H1 (cell line): ENCODE results near the gene CCT6B. TPM values are rescaled to one million over a fixed set of nuclear protein-coding genes. Genes with fewer than 3 reads are reported as not detected.

Experiments
- CTCF ChIA-PET: fragments of 300-600 bp; sonication (Branson Sonifier 250); formaldehyde crosslinking; loops from one replicate; lab custom pipeline; 2021; ENCODE audit not compliant: partially characterized antibody; lab: Charles Lee
- POLR2A ChIA-PET: fragments of 300-600 bp; sonication (Branson Sonifier 250); formaldehyde crosslinking; loops from one replicate; lab custom pipeline; 2021; ENCODE audit warnings: inconsistent platforms; ENCODE audit not compliant: partially characterized antibody; lab: Charles Lee
- DNase-seq, 2 experiments: peaks; one replicate each; pipeline versions ENCODE4 v3.0.0 to v3.0.0-alpha.2; 2010 to 2022; ENCODE audit warnings: low spot score in 2 of 2, low read depth in 1 of 2, mixed read lengths in 1 of 2
- FAIRE-seq: peaks from 2 replicates; lab custom pipeline; 2011; peaks lifted over from hg19 to GRCh38; lab: Jason Lieb, UNC
- H2AFZ ChIP-seq: 2 replicates; pipeline ENCODE4 v1.8.1; 2012; ENCODE audit warnings: low read length, inconsistent platforms
- H2AK5ac ChIP-seq: 2 replicates; pipeline ENCODE4 v1.6.1; 2013; ENCODE audit warnings: low read depth, low read length
- H2BK120ac ChIP-seq: replicated peaks from 2 replicates; pipeline ENCODE3; 2013; ENCODE audit warnings: low read depth, low read length, inconsistent platforms
- H2BK12ac ChIP-seq: 2 replicates; pipeline ENCODE4 v1.6.1; 2013; ENCODE audit warnings: low read depth, low read length
- H2BK15ac ChIP-seq: 2 replicates; pipeline ENCODE4 v1.6.1; 2013; ENCODE audit warnings: low read length
- H2BK20ac ChIP-seq: 2 replicates; pipeline ENCODE4 v1.6.1; 2013; ENCODE audit warnings: low read length
- H2BK5ac ChIP-seq: 2 replicates; pipeline ENCODE4 v1.6.1; 2013; ENCODE audit warnings: low read depth, low read length
- H3K14ac ChIP-seq: 2 replicates; pipeline ENCODE4 v1.6.1; 2013; ENCODE audit warnings: inconsistent platforms; ENCODE audit not compliant: insufficient read length
- H3K18ac ChIP-seq: 2 replicates; pipeline ENCODE4 v1.6.1; 2013; ENCODE audit warnings: low read length; ENCODE audit errors: extremely low read depth
- H3K23ac ChIP-seq: 2 replicates; pipeline ENCODE4 v1.6.1; 2013; ENCODE audit warnings: inconsistent platforms; ENCODE audit not compliant: insufficient read length
- H3K23me2 ChIP-seq: 2 replicates; pipeline ENCODE4 v1.6.1; 2013; ENCODE audit warnings: low read depth, low read length
- H3K27ac ChIP-seq: 2 replicates; pipeline ENCODE4 v1.6.1; 2011; ENCODE audit warnings: low read depth, low read length, inconsistent platforms
- H3K27me3 ChIP-seq, 4 experiments: replicated peaks in 1 of 4; 1 replicate in 1 of 4; 2 replicates in 3 of 4; pipeline versions ENCODE4 v1.6.1 to v1.8.1; 2011 to 2013; ENCODE audit warnings: low read length in 3 of 4, mild to moderate bottlenecking in 3 of 4, inconsistent platforms in 2 of 4, mixed read lengths in 2 of 4, moderate library complexity in 1 of 4; ENCODE audit not compliant: control insufficient read depth in 3 of 4, insufficient read depth in 3 of 4; ENCODE audit errors: extremely low read depth in 1 of 4
- H3K36me3 ChIP-seq, 4 experiments: 2 replicates each; pipeline versions ENCODE4 v1.6.1 to v1.8.1; 2011 to 2013; ENCODE audit warnings: mild to moderate bottlenecking in 4 of 4, low read length in 3 of 4, moderate library complexity in 2 of 4, control low read depth in 1 of 4, inconsistent platforms in 1 of 4; ENCODE audit not compliant: insufficient read depth in 4 of 4, control insufficient read depth in 2 of 4
- H3K4ac ChIP-seq: replicated peaks from 2 replicates; pipeline ENCODE3; 2013; ENCODE audit warnings: low read length, low read depth, mixed read lengths, inconsistent platforms; ENCODE audit not compliant: insufficient read length
- H3K4me1 ChIP-seq, 4 experiments: replicated peaks in 1 of 4; 1 replicate in 1 of 4; 2 replicates in 3 of 4; pipeline versions ENCODE4 v1.6.1 to v1.8.1; 2011 to 2013; ENCODE audit warnings: low read length in 3 of 4, inconsistent platforms in 2 of 4, mixed read lengths in 1 of 4; ENCODE audit not compliant: insufficient read depth in 4 of 4, control insufficient read depth in 3 of 4
- H3K4me2 ChIP-seq, 2 experiments: 2 replicates each; pipeline versions ENCODE4 v1.6.1 to v1.8.1; 2011 to 2013; ENCODE audit warnings: low read depth in 2 of 2, low read length in 2 of 2, control low read depth in 1 of 2, inconsistent platforms in 1 of 2, mild to moderate bottlenecking in 1 of 2; ENCODE audit not compliant: insufficient read depth in 1 of 2
- H3K4me3 ChIP-seq, 4 experiments: fragments of 200-600, 300-600 bp in 1 of 4; sonication (generic), shearing (Covaris generic), sonication (Bioruptor Twin) in 1 of 4; 2 replicates each; pipeline versions ENCODE4 v1.5.1 to v1.8.1; 2011 to 2016; ENCODE audit warnings: low read length in 4 of 4, low read depth in 3 of 4, control low read depth in 2 of 4, inconsistent platforms in 2 of 4, mild to moderate bottlenecking in 2 of 4, mixed read lengths in 1 of 4, moderate library complexity in 1 of 4; ENCODE audit not compliant: insufficient read depth in 2 of 4; ENCODE audit errors: extremely low read depth in 1 of 4
- H3K56ac ChIP-seq: replicated peaks from 2 replicates; pipeline ENCODE3; 2013; ENCODE audit warnings: low read depth, mild to moderate bottlenecking, mixed read lengths, low read length, inconsistent platforms; ENCODE audit not compliant: insufficient read length
- H3K79me1 ChIP-seq: 2 replicates; pipeline ENCODE4 v1.6.1; 2013; ENCODE audit warnings: low read depth, low read length, control low read depth
- H3K79me2 ChIP-seq, 2 experiments: 2 replicates each; pipeline versions ENCODE4 v1.6.1 to v1.8.1; 2012 to 2013; ENCODE audit warnings: low read length in 2 of 2, mild to moderate bottlenecking in 2 of 2, inconsistent platforms in 1 of 2; ENCODE audit not compliant: insufficient read depth in 2 of 2, control insufficient read depth in 1 of 2
- H3K9ac ChIP-seq, 4 experiments: replicated peaks in 1 of 4; 1 replicate in 1 of 4; 2 replicates in 3 of 4; pipeline versions ENCODE4 v1.6.1 to v1.8.1; 2011 to 2013; ENCODE audit warnings: low read depth in 3 of 4, low read length in 3 of 4, control low read depth in 2 of 4, mild to moderate bottlenecking in 2 of 4, moderate library complexity in 2 of 4, inconsistent platforms in 1 of 4; ENCODE audit errors: extremely low read depth in 1 of 4
- H3K9me3 ChIP-seq, 2 experiments: 2 replicates each; pipeline versions ENCODE4 v1.6.1 to v1.8.1; 2012 to 2013; ENCODE audit warnings: mild to moderate bottlenecking in 2 of 2, moderate library complexity in 2 of 2, control low read depth in 1 of 2, inconsistent platforms in 1 of 2, low read depth in 1 of 2, low read length in 1 of 2, mixed read lengths in 1 of 2; ENCODE audit not compliant: insufficient read depth in 2 of 2
- H4K20me1 ChIP-seq, 2 experiments: replicated peaks in 1 of 2; 2 replicates each; pipeline versions ENCODE3 to v1.8.1; 2011 to 2013; ENCODE audit warnings: inconsistent platforms in 2 of 2, low read length in 2 of 2, mild to moderate bottlenecking in 1 of 2; ENCODE audit not compliant: insufficient read depth in 2 of 2, control insufficient read depth in 1 of 2
- H4K5ac ChIP-seq: 2 replicates; pipeline ENCODE4 v1.6.1; 2013; ENCODE audit warnings: low read length, low read depth, mixed read lengths, inconsistent platforms; ENCODE audit not compliant: insufficient read length
- H4K8ac ChIP-seq: 2 replicates; pipeline ENCODE4 v1.8.0; 2013; ENCODE audit warnings: mild to moderate bottlenecking, moderate library complexity, low read length, inconsistent platforms; ENCODE audit not compliant: insufficient read depth; ENCODE audit errors: extremely low read depth
- H4K91ac ChIP-seq: replicated peaks from 2 replicates; pipeline ENCODE3; 2013; ENCODE audit warnings: low read length, mixed read lengths, inconsistent platforms; ENCODE audit not compliant: insufficient read length
- BCL11A ChIP-seq, 2 experiments: IDR thresholded peaks; one replicate each; pipeline ENCODE4 v1.6.1; 2011; ENCODE audit warnings: low read depth in 2 of 2, low read length in 2 of 2, mild to moderate bottlenecking in 2 of 2
- HDAC6 ChIP-seq: IDR thresholded peaks from one replicate; pipeline ENCODE4 v1.7.1; 2012; ENCODE audit warnings: low read depth, mild to moderate bottlenecking, inconsistent platforms, low read length, moderate library complexity
- SIX5 ChIP-seq: IDR thresholded peaks from 2 replicates; pipeline ENCODE4 v1.6.1; 2011; ENCODE audit warnings: mild to moderate bottlenecking, low read depth, low read length
- SP4 ChIP-seq: IDR thresholded peaks from 2 replicates; pipeline ENCODE4 v1.6.1; 2012; ENCODE audit warnings: low read length, inconsistent platforms
- SUZ12 ChIP-seq: fragments of 200-600 bp; sonication (generic); IDR thresholded peaks from 2 replicates; pipeline ENCODE4 v1.6.1; 2012; ENCODE audit warnings: mild to moderate bottlenecking, inconsistent platforms, low read length, moderate library complexity, mixed read lengths
- ZNF274 ChIP-seq: IDR thresholded peaks from 2 replicates; pipeline ENCODE4 v1.7.0; 2012; ENCODE audit warnings: low read length, borderline replicate concordance; ENCODE audit errors: extremely low read depth
- WGBS, 2 experiments: shearing (Covaris generic) in 1 of 2; methylation state at CpG; one replicate each; pipeline versions ENCODE4 v1.1.6 to v1.1.7; 2013 to 2015; ENCODE audit warnings: low lambda C conversion rate in 2 of 2, mixed read lengths in 2 of 2, inconsistent platforms in 1 of 2, low coverage in 1 of 2, missing lambda C conversion rate in 1 of 2; ENCODE audit not compliant: insufficient replicate concordance in 2 of 2, insufficient coverage in 1 of 2, insufficient read length in 1 of 2; ENCODE audit errors: extremely low coverage in 1 of 2, missing lambda C conversion rate in 1 of 2; 5-methylcytosine and 5-hydroxymethylcytosine counted together
- polyA plus RNA-seq, 7 experiments: library from polyadenylated mRNA; depleted of rRNA in 3 of 7; stranded (reverse) in 5 of 7; unstranded in 2 of 7; fragments of >200 nt in 5 of 7; fragments of 200-250 nt in 2 of 7; gene quantifications; 1 replicate in 5 of 7; 2 replicates in 1 of 7; 4 replicates in 1 of 7; pipeline versions ENCODE4 v1.2.1 to v1.2.3, GENCODE V29; 2011 to 2013; ENCODE audit warnings: missing spikeins in 2 of 7, mixed read lengths in 2 of 7
- total RNA-seq: library from RNA; stranded (reverse); fragmentation: NEBNext Ultra II Directional; extraction: Animal tissue kit (Norgen Biotek cat#: 25700); gene quantifications from 2 replicates; pipeline ENCODE4 v1.2.1, GENCODE V29; 2021

The CCT6B gene
- total and polyA plus RNA-seq, 2 of the 8 experiments (the other 6 are each of a cell fraction or from before 2014, with no cell fraction given), result 0.67 to 1.3 TPM

GRCh38 chr17:34993031-34993430 lies 31.8 kb upstream of the CCT6B start:
- Histone ChIP-seq H4K20me1 (peaks cover 8 to 12% of the 10 kb centered on the region in 2 experiments), H2BK15ac (no peak overlapping the region), H3K4me1 (no peaks in the 10 kb centered on the region), H2BK120ac (no peak overlapping the region), H3K23me2 (no peaks in the 10 kb centered on the region), H3K9ac (no peak overlapping the region), H4K5ac (no peak overlapping the region), H3K14ac (no peak overlapping the region), H4K8ac (no peak overlapping the region), H3K36me3 (peaks cover 58 to 97% (median 86%) of the 10 kb centered on the region in 4 experiments), H3K9me3 (no peaks in the 10 kb centered on the region), H3K4ac (no peak overlapping the region), H3K4me2 (no peak overlapping the region), H3K27me3 (no peaks in the 10 kb centered on the region), H3K18ac (no peak overlapping the region), H4K91ac (no peak overlapping the region), H3K79me2 (0 out of 4 replicates have a peak, but pooled peaks cover 0 to 3% of the 10 kb centered on the region in 2 experiments), H2BK5ac (no peak overlapping the region), H3K4me3 (no peak overlapping the region), H3K27ac (no peak overlapping the region), H3K79me1 (peaks cover 2% of the 10 kb centered on the region; the same call in 1 of the 2 replicates), H3K56ac (no peak overlapping the region), H2AK5ac (no peak overlapping the region), H2BK20ac (no peak overlapping the region), H2BK12ac (no peak overlapping the region), H2AFZ (no peak overlapping the region), H3K23ac (no peak overlapping the region)
- CTCF ChIA-PET, result interaction anchor here (3.3 kb wide), 1 partner anchor 126 kb away, joined by 12 read pairs; the partner anchor contains the start of gene RAD51D
- TF ChIP-seq SUZ12 (no peak), SIX5 (no peak), ZNF274 (no peak), SP4 (no peak), HDAC6 (no peak), BCL11A (IDR thresholded peaks at IDR 0.05; ENCODE audit: low read depth in 2 of 2, low read length in 2 of 2) (no peak)
- 85% methylated on average over 2 of the region's 2 CpGs; no CpG with 5 or more reads in 1 of the 2 experiments for WGBS, 2 experiments
- DNase-seq, result no peak
- FAIRE-seq, result no peak
- POLR2A ChIA-PET, result interaction anchor here (0.6 to 6.3 kb wide), 4 partner anchors 8 to 62 kb away, joined by 3 to 44 read pairs (median 15); partner anchors contain the start of gene LIG3
